H9 (cell line): ENCODE results near the gene ABCA7. TPM values are rescaled to one million over a fixed set of nuclear protein-coding genes. Genes with fewer than 3 reads are reported as not detected.

Experiments
- DNase-seq: peaks from one replicate; pipeline ENCODE4 v3.0.0-alpha.2; 2017
- H2AFZ ChIP-seq: one replicate; pipeline ENCODE4 v1.6.1; 2013; ENCODE audit warnings: mild to moderate bottlenecking, low read length, control low read depth, moderate library complexity
- H2AK5ac ChIP-seq: 2 replicates; pipeline ENCODE4 v1.6.1; 2013; ENCODE audit warnings: low read length, control low read depth, mixed read lengths; ENCODE audit not compliant: insufficient read length
- H2BK120ac ChIP-seq: one replicate; pipeline ENCODE4 v1.6.1; 2013; ENCODE audit warnings: low read depth, mild to moderate bottlenecking, low read length, control low read depth, inconsistent platforms; ENCODE audit not compliant: poor library complexity, severe bottlenecking
- H2BK12ac ChIP-seq: 2 replicates; pipeline ENCODE4 v1.6.1; 2013; ENCODE audit warnings: low read length, control low read depth, mixed read lengths, low read depth; ENCODE audit not compliant: insufficient read length
- H2BK15ac ChIP-seq: 2 replicates; pipeline ENCODE4 v1.6.1; 2013; ENCODE audit warnings: low read depth, low read length, control low read depth
- H2BK20ac ChIP-seq: one replicate; pipeline ENCODE4 v1.6.1; 2013; ENCODE audit warnings: low read depth, mild to moderate bottlenecking, low read length, control low read depth, inconsistent platforms; ENCODE audit not compliant: poor library complexity, severe bottlenecking
- H2BK5ac ChIP-seq: 2 replicates; pipeline ENCODE4 v1.6.1; 2013; ENCODE audit warnings: low read length, control low read depth, mixed read lengths; ENCODE audit not compliant: insufficient read length
- H3K14ac ChIP-seq: 2 replicates; pipeline ENCODE4 v1.6.1; 2013; ENCODE audit warnings: low read length, control low read depth; ENCODE audit not compliant: insufficient read depth
- H3K18ac ChIP-seq: 2 replicates; pipeline ENCODE4 v1.6.1; 2013; ENCODE audit warnings: low read depth, mild to moderate bottlenecking, mixed read lengths, low read length, control low read depth; ENCODE audit not compliant: insufficient read length
- H3K23ac ChIP-seq: 2 replicates; pipeline ENCODE4 v1.6.1; 2013; ENCODE audit warnings: low read length, control low read depth, mixed read lengths, low read depth; ENCODE audit not compliant: insufficient read length
- H3K23me2 ChIP-seq: 2 replicates; pipeline ENCODE4 v1.6.1; 2013; ENCODE audit warnings: low read depth, mild to moderate bottlenecking, mixed read lengths, low read length, control low read depth; ENCODE audit not compliant: insufficient read length, poor library complexity, severe bottlenecking
- H3K27ac ChIP-seq: 2 replicates; pipeline ENCODE4 v1.5.1; 2013; ENCODE audit warnings: low read length, control low read depth, mixed read lengths, low read depth; ENCODE audit not compliant: insufficient read length
- H3K27me3 ChIP-seq: 2 replicates; pipeline ENCODE4 v1.6.1; 2013; ENCODE audit warnings: low read length, control low read depth, inconsistent platforms; ENCODE audit not compliant: insufficient read depth
- H3K4ac ChIP-seq: 2 replicates; pipeline ENCODE4 v1.6.1; 2013; ENCODE audit warnings: low read depth, mild to moderate bottlenecking, control low read depth, inconsistent platforms, low read length, moderate library complexity
- H3K4me1 ChIP-seq: 2 replicates; pipeline ENCODE4 v1.6.1; 2013; ENCODE audit warnings: low read length, control low read depth, inconsistent platforms; ENCODE audit not compliant: insufficient read depth
- H3K4me2 ChIP-seq: 2 replicates; pipeline ENCODE4 v1.6.1; 2013; ENCODE audit warnings: low read length, control low read depth, mixed read lengths; ENCODE audit not compliant: insufficient read length, insufficient read depth
- H3K56ac ChIP-seq: 2 replicates; pipeline ENCODE4 v1.6.1; 2013; ENCODE audit warnings: low read depth, mild to moderate bottlenecking, mixed read lengths, low read length, control low read depth; ENCODE audit not compliant: insufficient read length
- H3K79me1 ChIP-seq: 2 replicates; pipeline ENCODE4 v1.6.1; 2013; ENCODE audit warnings: low read depth, mild to moderate bottlenecking, moderate library complexity, low read length, control low read depth, inconsistent platforms; ENCODE audit not compliant: insufficient read depth, poor library complexity, severe bottlenecking
- H3K79me2 ChIP-seq: 2 replicates; pipeline ENCODE4 v1.6.1; 2013; ENCODE audit warnings: low read length, control low read depth, inconsistent platforms; ENCODE audit not compliant: insufficient read depth
- H3K9ac ChIP-seq: 2 replicates; pipeline ENCODE4 v1.6.1; 2013; ENCODE audit warnings: low read length, control low read depth, mixed read lengths; ENCODE audit not compliant: insufficient read length; ENCODE audit errors: extremely low read depth
- H3K9me3 ChIP-seq: one replicate; pipeline ENCODE4 v1.6.1; 2013; ENCODE audit warnings: low read depth, low read length, inconsistent platforms; ENCODE audit not compliant: control insufficient read depth
- H3T11ph ChIP-seq: one replicate; pipeline ENCODE4 v1.6.1; 2013; ENCODE audit warnings: mild to moderate bottlenecking, low read length, control low read depth, inconsistent platforms
- H4K20me1 ChIP-seq: one replicate; pipeline ENCODE4 v1.6.1; 2013; ENCODE audit not compliant: control insufficient read depth, insufficient read length, insufficient read depth
- H4K5ac ChIP-seq: 2 replicates; pipeline ENCODE4 v1.6.1; 2013; ENCODE audit warnings: low read depth, mild to moderate bottlenecking, mixed read lengths, low read length, control low read depth; ENCODE audit not compliant: insufficient read length
- H4K8ac ChIP-seq: replicated peaks from 2 replicates; pipeline ENCODE4 v1.6.1; 2013; ENCODE audit warnings: low read length, control low read depth, mixed read lengths, low read depth; ENCODE audit not compliant: insufficient read length
- H4K91ac ChIP-seq: 2 replicates; pipeline ENCODE4 v1.6.1; 2013; ENCODE audit warnings: low read depth, mild to moderate bottlenecking, moderate library complexity, mixed read lengths, low read length, control low read depth; ENCODE audit not compliant: insufficient read length
- H3K27ac Mint-ChIP-seq, 3 experiments: 2 replicates in 2 of 3; 3 replicates in 1 of 3; pipeline ENCODE4 v1.8.0; 2020 to 2021; ENCODE audit warnings: mixed read lengths in 3 of 3, mild to moderate bottlenecking in 1 of 3, moderate library complexity in 1 of 3
- H3K27me3 Mint-ChIP-seq: 2 replicates; pipeline ENCODE4 v1.8.0; 2021; ENCODE audit warnings: low read depth, mild to moderate bottlenecking, moderate library complexity, mixed read lengths
- H3K36me3 Mint-ChIP-seq, 3 experiments: 2 replicates in 2 of 3; 3 replicates in 1 of 3; pipeline ENCODE4 v1.8.0; 2020 to 2021; ENCODE audit warnings: low read depth in 3 of 3, mixed read lengths in 3 of 3; ENCODE audit not compliant: insufficient read depth in 1 of 3
- H3K4me1 Mint-ChIP-seq, 2 experiments: 2 replicates each; pipeline ENCODE4 v1.8.0; 2020; ENCODE audit warnings: mixed read lengths in 2 of 2
- H3K4me3 Mint-ChIP-seq, 2 experiments: 2 replicates in 1 of 2; 3 replicates in 1 of 2; pipeline ENCODE4 v1.8.0; 2020 to 2021; ENCODE audit warnings: mild to moderate bottlenecking in 2 of 2, mixed read lengths in 2 of 2, moderate library complexity in 1 of 2
- H3K9me3 Mint-ChIP-seq, 2 experiments: 2 replicates in 1 of 2; 3 replicates in 1 of 2; pipeline ENCODE4 v1.8.0; 2020; ENCODE audit warnings: mild to moderate bottlenecking in 2 of 2, mixed read lengths in 2 of 2, moderate library complexity in 1 of 2
- WGBS: extraction: QIAGEN DNeasy Blood & Tissue Kit; methylation state at CpG from one replicate; pipeline ENCODE4 v1.1.7; 2013; ENCODE audit warnings: missing lambda C conversion rate, low lambda C conversion rate, mixed read lengths; ENCODE audit not compliant: insufficient read length; ENCODE audit errors: extremely low coverage; 5-methylcytosine and 5-hydroxymethylcytosine counted together
- total RNA-seq: library from RNA; stranded (reverse); gene quantifications from 2 replicates; pipeline ENCODE4 v1.2.1, GENCODE V29; 2021
- TF ChIP-seq, protein P1 (sequence below): fragments of 200-600 bp; sonication (generic); conservative IDR thresholded peaks from 3 replicates; pipeline ENCODE4 v1.8.0; 2021; ENCODE audit warnings: antibody characterized with exemption, mild to moderate bottlenecking

Gene ABCA7
- total RNA-seq, 1 experiment from 2014 or later, result 34.6 TPM

DNA sequence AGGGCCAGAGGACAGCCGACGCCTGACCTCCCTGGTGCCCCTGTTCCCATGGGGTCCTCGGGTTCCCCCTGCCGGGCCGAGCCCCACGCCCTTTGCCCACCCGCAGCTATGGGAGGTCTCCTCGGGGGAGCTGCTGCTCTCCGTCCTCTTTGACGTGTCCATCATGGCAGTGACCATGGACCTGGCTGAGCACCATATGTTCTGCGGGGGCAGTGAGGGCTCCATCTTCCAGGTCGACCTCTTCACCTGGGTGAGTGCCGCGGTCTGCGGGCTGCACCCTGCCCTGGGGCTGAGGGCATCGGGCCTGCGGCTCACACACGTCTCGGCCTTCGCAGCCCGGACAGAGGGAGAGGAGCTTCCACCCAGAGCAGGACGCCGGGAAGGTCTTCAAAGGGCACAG, 49.2 kb upstream of the ABCA7 start:
- H2BK20ac ChIP-seq, result no peak overlapping the region
- no peaks in the 10 kb centered on the region for H3K9me3 ChIP-seq
- H3K18ac ChIP-seq, result no peak overlapping the region
- H3K79me2 ChIP-seq, result no peaks in the 10 kb centered on the region
- H3T11ph ChIP-seq, result no peak overlapping the region
- H3K14ac ChIP-seq, result no peak overlapping the region
- H3K4me1 ChIP-seq, result no peaks in the 10 kb centered on the region
- H3K79me1 ChIP-seq, result no peaks in the 10 kb centered on the region
- no CpG with 5 or more reads among the region's 23 CpGs for WGBS
- no peaks in the 10 kb centered on the region for H3K23me2 ChIP-seq
- no peak overlapping the region for H4K91ac ChIP-seq
- H2BK12ac ChIP-seq, result no peak overlapping the region
- H3K4me2 ChIP-seq, result no peak overlapping the region
- Mint-ChIP-seq H3K27me3 (no peaks in the 10 kb centered on the region), H3K4me1 (peaks cover 0 to 11% of the 10 kb centered on the region in 2 experiments; a peak in 2 of 4 replicates), H3K9me3 (no peaks in the 10 kb centered on the region), H3K36me3 (peaks cover 10 to 41% (median 38%) of the 10 kb centered on the region in 3 experiments; a peak in 6 of 7 replicates), H3K27ac (no peak overlapping the region), H3K4me3 (no peak overlapping the region)
- DNase-seq, result no peak
- H2AFZ ChIP-seq, result no peak overlapping the region
- H3K23ac ChIP-seq, result no peak overlapping the region
- no peak overlapping the region for H4K8ac ChIP-seq
- TF ChIP-seq, protein P1, sequence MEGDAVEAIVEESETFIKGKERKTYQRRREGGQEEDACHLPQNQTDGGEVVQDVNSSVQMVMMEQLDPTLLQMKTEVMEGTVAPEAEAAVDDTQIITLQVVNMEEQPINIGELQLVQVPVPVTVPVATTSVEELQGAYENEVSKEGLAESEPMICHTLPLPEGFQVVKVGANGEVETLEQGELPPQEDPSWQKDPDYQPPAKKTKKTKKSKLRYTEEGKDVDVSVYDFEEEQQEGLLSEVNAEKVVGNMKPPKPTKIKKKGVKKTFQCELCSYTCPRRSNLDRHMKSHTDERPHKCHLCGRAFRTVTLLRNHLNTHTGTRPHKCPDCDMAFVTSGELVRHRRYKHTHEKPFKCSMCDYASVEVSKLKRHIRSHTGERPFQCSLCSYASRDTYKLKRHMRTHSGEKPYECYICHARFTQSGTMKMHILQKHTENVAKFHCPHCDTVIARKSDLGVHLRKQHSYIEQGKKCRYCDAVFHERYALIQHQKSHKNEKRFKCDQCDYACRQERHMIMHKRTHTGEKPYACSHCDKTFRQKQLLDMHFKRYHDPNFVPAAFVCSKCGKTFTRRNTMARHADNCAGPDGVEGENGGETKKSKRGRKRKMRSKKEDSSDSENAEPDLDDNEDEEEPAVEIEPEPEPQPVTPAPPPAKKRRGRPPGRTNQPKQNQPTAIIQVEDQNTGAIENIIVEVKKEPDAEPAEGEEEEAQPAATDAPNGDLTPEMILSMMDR, result no peak
- no peaks in the 10 kb centered on the region for H3K27me3 ChIP-seq
- H3K27ac ChIP-seq, result no peak overlapping the region
- H3K9ac ChIP-seq, result no peak overlapping the region
- H4K20me1 ChIP-seq, result peaks cover 4% of the 10 kb centered on the region
- H2BK5ac ChIP-seq, result no peak overlapping the region
- no peak overlapping the region for H4K5ac ChIP-seq
- no peak overlapping the region for H3K4ac ChIP-seq
- H3K56ac ChIP-seq, result no peak overlapping the region
- no peak overlapping the region for H2BK120ac ChIP-seq
- H2AK5ac ChIP-seq, result no peak overlapping the region
- no peak overlapping the region for H2BK15ac ChIP-seq
